ENCODE results near the gene SRC.

DNA sequence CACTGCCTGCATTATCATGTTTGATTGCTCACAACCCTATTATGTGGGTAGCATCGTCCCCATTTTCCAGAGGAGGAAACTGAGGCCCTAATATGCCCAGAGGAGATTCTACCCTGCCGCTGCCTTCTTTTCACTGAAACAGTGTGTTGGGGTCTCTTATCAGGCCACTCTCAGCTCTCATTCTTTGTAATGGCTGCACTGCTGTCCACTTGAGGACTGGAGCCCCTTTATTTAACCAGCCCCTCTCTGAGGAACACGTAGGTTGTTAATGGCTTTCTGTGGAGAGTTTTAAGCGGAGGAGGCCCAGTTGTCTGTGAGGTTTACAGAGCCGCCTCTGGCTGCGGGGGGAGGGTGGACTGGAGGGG lies 32.5 kb downstream of the SRC start:
- TF ChIP-seq, protein P1, sequence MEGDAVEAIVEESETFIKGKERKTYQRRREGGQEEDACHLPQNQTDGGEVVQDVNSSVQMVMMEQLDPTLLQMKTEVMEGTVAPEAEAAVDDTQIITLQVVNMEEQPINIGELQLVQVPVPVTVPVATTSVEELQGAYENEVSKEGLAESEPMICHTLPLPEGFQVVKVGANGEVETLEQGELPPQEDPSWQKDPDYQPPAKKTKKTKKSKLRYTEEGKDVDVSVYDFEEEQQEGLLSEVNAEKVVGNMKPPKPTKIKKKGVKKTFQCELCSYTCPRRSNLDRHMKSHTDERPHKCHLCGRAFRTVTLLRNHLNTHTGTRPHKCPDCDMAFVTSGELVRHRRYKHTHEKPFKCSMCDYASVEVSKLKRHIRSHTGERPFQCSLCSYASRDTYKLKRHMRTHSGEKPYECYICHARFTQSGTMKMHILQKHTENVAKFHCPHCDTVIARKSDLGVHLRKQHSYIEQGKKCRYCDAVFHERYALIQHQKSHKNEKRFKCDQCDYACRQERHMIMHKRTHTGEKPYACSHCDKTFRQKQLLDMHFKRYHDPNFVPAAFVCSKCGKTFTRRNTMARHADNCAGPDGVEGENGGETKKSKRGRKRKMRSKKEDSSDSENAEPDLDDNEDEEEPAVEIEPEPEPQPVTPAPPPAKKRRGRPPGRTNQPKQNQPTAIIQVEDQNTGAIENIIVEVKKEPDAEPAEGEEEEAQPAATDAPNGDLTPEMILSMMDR (conservative IDR thresholded peaks at IDR 0.05; ENCODE audit: low read depth, low read length): no peak
- TF ChIP-seq EZH2 (IDR thresholded peaks at IDR 0.05; ENCODE audit: low read length, unreplicated experiment): no peak
- no peak for TF ChIP-seq EZH2phosphoT487 (IDR thresholded peaks at IDR 0.05; ENCODE audit: borderline replicate concordance, low read length)

Data from PC-3 (cell line).